HG02678 (cell line): Measurements from ENCODE around the gene HELZ.
A peak's percentile ranks its signal among the peaks of the same experiment; 100 is the strongest.
"Not testable (repeated sequence)": the region's sequence is repeated elsewhere in the genome, so short reads cannot be mapped to it uniquely, and the experiment has no call there.

Source experiments
- ATAC-seq: cut with Tn5 transposase; IDR thresholded peaks from one replicate; pipeline ENCODE4 v1.9.1; 2021; ENCODE audit warnings: mild to moderate bottlenecking, moderate library complexity; ENCODE audit not compliant: unreplicated experiment

HELZ gene, protein sequence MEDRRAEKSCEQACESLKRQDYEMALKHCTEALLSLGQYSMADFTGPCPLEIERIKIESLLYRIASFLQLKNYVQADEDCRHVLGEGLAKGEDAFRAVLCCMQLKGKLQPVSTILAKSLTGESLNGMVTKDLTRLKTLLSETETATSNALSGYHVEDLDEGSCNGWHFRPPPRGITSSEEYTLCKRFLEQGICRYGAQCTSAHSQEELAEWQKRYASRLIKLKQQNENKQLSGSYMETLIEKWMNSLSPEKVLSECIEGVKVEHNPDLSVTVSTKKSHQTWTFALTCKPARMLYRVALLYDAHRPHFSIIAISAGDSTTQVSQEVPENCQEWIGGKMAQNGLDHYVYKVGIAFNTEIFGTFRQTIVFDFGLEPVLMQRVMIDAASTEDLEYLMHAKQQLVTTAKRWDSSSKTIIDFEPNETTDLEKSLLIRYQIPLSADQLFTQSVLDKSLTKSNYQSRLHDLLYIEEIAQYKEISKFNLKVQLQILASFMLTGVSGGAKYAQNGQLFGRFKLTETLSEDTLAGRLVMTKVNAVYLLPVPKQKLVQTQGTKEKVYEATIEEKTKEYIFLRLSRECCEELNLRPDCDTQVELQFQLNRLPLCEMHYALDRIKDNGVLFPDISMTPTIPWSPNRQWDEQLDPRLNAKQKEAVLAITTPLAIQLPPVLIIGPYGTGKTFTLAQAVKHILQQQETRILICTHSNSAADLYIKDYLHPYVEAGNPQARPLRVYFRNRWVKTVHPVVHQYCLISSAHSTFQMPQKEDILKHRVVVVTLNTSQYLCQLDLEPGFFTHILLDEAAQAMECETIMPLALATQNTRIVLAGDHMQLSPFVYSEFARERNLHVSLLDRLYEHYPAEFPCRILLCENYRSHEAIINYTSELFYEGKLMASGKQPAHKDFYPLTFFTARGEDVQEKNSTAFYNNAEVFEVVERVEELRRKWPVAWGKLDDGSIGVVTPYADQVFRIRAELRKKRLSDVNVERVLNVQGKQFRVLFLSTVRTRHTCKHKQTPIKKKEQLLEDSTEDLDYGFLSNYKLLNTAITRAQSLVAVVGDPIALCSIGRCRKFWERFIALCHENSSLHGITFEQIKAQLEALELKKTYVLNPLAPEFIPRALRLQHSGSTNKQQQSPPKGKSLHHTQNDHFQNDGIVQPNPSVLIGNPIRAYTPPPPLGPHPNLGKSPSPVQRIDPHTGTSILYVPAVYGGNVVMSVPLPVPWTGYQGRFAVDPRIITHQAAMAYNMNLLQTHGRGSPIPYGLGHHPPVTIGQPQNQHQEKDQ (N-terminal part only)

GRCh38 chr17:67245073-67245693, at the start of gene HELZ:
Gene HELZ (minus strand): TSS chr17:67245196. CDS start chr17:67218804, 26,392 bp downstream.
- peak; percentile 59 for ATAC-seq

DNA sequence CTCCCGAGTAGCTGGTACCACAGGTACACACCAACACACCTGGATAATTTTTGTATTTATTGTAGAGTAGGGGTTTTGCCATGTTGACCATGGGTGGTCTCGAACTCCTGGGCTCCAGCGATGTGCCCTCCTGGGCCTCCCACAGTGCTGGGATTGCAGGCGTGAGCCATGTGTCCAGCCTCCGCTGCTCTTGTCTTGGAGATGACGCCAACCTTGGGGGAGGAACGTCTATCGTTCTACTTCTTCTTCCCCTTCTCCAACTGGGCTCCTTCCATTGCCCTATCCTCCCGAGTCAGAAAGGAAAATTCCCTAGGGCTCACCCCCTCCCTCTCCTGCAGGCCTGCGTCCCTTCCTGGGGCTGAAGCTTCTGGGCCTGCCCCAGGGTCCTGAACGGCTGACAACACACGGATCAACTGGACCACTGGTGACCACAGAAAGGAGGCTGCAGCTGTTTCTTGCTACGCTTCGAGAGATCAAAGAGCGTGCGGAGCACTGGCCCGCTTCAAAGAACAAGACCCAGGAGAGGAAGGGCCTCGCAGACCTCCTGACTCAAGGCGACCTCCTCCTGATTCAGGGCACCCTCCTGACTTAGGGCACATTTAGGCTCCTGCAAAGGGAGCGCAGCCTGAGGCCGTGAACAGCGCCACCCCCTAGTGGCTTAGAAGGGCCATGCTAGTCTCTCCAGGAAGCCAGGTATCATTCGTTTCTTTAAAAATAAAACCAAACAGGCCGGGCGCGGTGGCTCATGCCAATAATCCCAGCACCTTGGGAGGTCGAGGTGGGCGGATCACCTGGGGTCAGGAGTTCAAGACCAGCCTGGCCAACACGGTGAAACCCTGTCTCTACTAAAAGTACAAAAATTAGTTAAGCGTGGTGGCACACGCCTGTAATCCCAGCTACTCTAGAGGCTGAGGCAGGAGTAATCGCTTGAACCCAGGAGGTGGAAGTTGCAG, 48.5 kb upstream of the HELZ start:
- ATAC-seq: peak; percentile 86

DNA sequence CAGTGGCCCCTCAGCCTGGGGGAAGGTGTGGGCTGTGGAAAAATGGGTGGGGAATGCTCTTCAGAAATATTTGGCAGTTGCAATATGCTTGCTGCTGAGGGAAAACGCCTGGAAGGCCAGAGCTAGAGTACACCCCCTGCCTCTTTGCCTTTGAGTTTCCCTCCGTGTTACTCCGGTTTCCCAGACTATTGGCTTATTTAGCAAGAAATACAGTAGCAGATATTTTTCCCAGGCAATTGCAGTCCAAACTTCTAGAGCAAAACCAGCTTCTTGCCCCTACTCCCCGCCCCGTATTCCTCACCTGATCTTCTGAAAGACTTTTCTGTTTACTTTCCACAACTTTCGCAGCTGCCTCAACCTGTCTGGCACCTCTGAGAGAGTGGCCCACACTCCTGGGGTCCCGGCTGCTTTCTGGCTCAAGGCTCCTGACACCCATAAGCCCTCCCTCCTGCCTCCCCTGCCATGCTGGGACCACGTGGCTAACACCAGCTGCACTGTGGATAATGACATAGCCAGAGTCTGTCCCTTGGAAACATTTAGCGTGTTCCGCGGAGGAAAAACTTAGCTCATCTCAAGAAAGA, 45.8 kb upstream of the HELZ start:
- ATAC-seq: no peak

DNA sequence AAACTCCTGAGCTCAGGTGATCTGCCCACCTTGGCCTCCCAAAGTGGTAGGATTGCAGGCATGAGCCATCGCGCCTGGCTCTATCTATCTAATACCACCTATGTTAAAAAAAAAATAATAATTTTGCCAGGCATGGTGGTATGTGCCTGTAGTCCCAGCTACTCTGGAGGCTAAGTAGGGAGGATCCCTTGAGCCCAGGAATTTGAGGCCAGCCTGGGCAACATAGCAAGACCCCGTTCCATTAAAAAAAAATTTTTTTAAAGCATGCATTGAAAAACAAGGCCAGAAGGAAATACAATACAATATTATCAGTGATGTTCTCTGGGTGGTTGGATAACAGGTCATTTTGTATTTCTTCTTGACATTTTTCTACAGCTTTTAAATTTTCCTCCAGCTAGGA, 45.2 kb upstream of the HELZ start:
- no peak for ATAC-seq

GRCh38 chr17:67289181-67289876, 44.3 kb upstream of the HELZ start:
- no peak for ATAC-seq

DNA sequence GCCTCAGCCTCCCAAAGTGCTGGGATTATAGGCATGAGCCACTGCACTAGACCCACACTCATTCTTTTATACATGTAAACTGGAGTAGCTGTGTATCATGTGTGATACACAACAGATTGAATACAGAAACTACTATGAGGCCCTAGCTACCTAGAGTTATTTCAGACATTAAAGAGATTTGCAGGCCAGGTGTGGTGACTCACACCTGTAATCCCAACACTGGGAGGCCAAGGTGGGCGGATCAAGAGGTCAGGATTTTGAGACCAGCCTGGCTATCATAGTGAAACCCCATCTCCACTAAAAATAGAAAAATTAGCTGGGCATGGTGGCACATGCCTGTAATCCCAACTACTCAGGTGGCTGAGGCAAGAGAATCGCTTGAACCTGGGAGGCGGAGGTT, 41.8 kb upstream of the HELZ start:
- ATAC-seq: not testable (repeated sequence)

DNA sequence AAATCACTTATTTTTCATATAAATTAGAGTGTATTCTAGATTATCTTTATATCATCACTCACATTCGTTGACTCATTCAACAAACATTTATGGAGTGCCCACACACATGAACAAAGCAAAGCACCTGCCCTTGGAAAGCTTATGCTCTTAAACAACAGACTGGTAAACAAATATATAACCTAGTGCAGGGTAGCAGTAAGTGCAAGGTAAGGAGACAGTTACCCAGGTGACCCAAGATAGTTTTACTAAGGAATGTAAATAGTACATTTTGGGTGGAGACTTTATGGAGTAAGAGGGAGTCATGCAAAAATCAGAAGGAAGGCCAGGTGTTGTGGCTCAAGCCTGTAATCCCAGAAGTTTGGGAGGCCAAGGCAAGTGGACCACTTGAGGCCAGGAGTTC, 40.4 kb upstream of the HELZ start:
- ATAC-seq: no peak

DNA sequence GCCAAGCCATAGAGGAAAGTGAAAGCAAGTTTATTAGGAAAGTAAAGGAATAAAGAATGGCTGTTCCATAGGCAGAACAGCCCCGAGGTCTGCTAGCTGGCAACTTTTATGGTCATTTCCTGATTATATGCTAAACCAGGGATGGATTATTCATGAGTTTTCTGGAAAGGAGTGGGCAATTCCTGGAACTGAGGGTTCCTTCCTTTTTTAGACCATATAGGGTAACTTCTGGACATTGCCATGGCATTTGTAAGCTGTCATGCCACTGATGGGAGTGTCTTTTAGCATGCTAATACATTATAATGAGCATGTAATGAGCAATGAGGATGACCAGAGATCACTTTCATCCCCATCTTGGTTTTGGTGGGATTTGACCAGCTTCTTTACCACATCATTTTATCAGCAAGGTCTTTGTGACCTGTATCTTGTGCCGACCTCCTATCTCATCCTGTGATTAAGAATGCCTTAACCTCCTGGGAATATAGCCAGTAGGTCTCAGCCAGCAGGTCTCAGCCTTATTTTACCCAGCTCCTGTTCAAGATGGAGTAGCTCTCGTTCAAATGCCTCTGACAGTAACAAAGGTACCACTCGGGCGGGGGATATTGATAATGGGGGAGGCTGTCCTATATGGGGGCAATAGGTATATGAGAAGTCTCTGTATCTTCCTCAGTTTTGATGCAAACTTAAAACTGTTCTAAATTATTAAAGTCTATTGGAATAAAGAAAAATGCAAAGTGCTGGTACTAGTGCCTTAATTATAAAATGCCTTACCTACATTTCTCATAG, 38.9 kb upstream of the HELZ start:
- no peak for ATAC-seq

DNA sequence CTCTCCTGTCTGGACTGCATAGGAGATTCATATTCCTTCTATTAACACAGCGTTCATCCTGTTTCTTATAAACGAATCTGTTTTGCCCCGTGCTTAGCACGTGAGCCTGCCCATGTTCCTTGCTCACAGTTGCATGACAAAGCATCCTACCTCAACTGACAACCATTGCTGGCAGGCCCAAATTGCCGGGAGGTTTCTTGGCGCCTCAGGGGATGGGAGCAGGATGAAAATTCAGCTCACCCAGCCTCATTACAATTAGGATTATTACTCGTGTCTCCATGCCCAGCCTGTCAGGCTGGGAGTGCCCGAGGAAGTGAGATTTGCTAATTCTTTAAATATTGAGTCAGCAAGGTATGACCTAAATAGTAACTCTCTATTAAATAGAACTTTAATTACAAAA, 36.7 kb upstream of the HELZ start:
- no peak for ATAC-seq

DNA sequence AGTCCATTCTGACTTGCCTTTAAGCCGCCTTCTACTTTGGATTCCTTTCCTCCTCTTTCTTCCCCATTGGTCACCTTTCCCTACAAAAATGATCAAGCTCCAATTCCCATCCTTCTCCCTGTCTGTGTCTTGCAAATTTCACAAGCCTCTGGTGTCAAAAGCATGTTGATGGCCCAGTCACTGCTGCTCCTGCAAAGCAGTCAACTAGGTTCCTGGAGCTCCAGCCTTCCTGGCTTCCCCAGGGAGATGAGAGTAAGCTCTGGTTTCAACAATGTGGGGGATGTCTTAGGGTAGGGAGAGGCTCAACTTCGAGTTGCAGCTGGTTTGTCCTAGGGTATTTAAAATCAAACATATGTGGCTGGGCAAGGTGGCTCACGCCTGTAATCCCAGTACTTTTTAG, 36.1 kb upstream of the HELZ start:
- ATAC-seq: no peak

DNA sequence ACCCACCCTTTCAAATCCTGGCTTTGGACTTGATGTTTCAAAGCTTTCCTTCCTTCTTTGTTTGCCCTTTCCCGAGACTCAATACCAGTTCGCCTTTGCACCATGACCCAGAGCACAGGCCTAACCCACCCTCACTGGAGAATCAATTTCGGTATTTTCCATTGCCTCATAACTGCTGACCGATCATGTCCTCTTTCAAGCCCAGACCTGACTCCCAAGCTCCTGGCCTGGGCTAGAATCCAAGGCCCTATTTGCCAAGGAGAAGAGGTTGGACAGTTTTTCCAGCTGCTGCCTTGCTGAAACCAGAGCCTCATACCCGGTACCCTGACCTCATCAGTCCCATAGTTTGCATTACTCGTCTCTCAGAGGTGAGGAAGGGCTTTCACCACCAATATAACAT, 35.3 kb upstream of the HELZ start:
- no peak for ATAC-seq

- ATAC-seq: no peak
These were observed 34.1 kb upstream of the HELZ start for GRCh38 chr17:67279115-67279514.

DNA sequence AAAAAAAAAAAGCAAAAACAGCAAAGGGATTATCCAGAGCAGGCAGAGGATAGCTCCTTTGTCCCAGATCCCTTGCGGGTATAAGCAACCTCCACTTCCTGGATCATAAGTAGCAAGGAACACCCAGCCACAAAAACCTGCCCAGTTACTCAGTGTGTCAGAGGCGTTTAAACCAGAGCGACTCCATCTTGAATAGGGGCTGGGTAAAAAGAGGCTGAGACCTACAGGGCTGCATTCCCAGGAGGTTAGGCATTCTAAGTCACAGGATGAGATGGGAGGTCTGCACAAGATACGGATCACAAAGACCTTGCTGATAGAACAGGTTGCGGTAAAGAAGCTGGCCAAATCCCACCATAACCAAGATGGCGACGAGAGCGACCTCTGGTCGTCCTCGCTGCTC, 33.4 kb upstream of the HELZ start:
- no peak for ATAC-seq

DNA sequence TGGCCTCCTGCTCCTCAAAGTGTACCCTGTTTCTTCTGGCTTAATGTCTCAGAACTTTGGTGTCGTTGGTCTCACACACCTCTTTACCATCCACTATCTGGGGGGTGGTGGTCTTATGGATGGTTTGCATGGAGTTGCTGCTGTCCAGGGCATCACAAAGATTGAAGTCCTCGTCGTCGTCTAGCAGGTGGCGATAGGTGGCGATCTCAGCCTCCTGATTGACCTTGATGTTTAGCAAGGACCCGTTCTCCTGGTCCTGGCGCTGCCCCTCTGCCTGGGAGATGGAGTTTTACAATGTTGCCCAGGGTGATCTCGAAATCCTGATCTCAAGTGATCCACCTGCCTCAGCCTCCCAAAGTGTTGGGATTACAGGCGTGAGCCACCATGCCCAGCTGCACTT, 31.1 kb upstream of the HELZ start:
- no peak for ATAC-seq

DNA sequence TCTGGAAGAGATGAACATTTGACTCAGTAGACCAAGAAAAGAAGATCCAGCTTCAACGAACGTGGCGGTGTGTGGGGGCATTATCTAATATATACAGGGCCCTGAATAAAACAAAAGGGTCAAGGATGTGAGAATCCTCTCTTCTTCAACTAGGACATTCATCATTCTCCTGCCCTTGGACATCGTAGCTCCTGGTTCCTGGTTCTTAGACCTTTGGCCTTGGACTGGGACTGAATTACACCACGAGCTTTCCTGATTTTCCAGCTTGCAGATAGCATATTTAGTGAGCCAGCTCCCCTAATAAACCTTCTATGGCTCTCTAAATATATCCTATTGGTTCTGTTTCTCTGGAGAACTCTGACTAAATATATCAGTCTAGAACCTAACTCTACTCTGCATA, 29.5 kb upstream of the HELZ start:
- ATAC-seq: no peak

- ATAC-seq: no peak
These were observed 28.9 kb upstream of the HELZ start for GRCh38 chr17:67273900-67274299.

DNA sequence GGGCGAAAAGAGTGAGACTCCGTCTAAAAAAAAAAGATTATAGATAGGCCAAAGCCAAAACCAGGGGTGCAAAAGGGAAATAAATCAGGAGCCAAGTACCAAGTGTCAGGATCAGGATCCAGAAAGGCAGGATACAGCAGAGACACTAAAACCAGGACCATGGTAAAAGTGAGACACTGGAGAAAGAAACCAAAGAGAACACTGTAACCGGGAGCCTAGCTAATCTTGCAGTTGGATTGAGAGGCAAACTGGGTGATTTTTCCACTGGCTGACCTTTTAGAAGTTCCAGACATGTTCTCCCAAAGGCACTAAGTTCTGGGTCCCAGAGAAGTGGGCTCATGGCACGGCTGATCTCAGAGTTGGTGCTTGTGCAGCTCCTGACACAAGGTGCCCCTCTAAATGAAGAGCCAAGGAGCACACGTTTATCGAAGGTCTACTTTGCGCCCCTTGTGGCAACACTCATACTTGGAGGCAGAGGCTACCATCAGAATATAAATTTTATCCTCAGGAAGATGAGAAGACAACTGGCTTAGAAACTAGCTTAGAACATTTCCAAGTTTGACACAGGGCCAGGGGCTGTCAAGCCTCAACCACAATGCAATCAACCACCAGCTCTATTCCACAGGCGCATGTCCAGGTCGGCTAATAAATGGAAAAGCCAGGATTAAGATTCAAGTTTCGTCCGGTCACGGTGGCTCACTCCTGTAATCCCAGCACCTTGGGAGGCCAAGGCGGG, 27.5 kb upstream of the HELZ start:
- ATAC-seq: no peak
